Large intestine (tissue), 3 donors: ENCODE data around the gene ESRRG. TPM values are rescaled to one million over a fixed set of nuclear protein-coding genes. Genes with fewer than 3 reads are reported as not detected.

ENCODE experiments used
- DNase-seq, 2 donors: peaks; one replicate each; pipeline versions ENCODE4 v3.0.0 to v3.0.0-alpha.2; 2013
- H3K27ac ChIP-seq: one replicate; pipeline ENCODE4 v1.5.1; 2013; ENCODE audit warnings: low read length
- H3K27me3 ChIP-seq: 2 replicates; pipeline ENCODE4 v1.6.1; 2013; ENCODE audit warnings: low read length; ENCODE audit not compliant: control insufficient read depth, insufficient read depth
- H3K36me3 ChIP-seq: 2 replicates; pipeline ENCODE4 v1.6.1; 2013; ENCODE audit warnings: low read length; ENCODE audit not compliant: control insufficient read depth, insufficient read depth
- H3K4me1 ChIP-seq: one replicate; pipeline ENCODE4 v1.6.1; 2013; ENCODE audit warnings: low read length; ENCODE audit not compliant: control insufficient read depth, insufficient read depth
- H3K4me3 ChIP-seq: one replicate; pipeline ENCODE4 v1.5.1; 2013; ENCODE audit warnings: low read length
- H3K9me3 ChIP-seq: one replicate; pipeline ENCODE4 v1.6.1; 2013; ENCODE audit warnings: mild to moderate bottlenecking, low read depth, low read length, moderate library complexity; ENCODE audit not compliant: control insufficient read depth
- WGBS: methylation state at CpG from one replicate; pipeline ENCODE4 v1.1.5; 2013; ENCODE audit warnings: low lambda C conversion rate; ENCODE audit not compliant: insufficient coverage; 5-methylcytosine and 5-hydroxymethylcytosine counted together
- polyA plus RNA-seq: library from polyadenylated mRNA; unstranded; fragments of 120-200 nt; gene quantifications from one replicate; pipeline ENCODE4 v1.2.1, GENCODE V29; 2013

Gene ESRRG
- polyA plus RNA-seq, 1 donor = 9.0 TPM

- 100% methylated on average over 1 of the region's 8 CpGs for WGBS
- H3K27ac ChIP-seq = no peak overlapping the region
Measured at GRCh38 chr1:216478238-216478637, 245.0 kb downstream of the ESRRG start.

GRCh38 chr1:216476341-216476740 is 246.9 kb downstream of the ESRRG start:
- Histone ChIP-seq H3K4me3 (no peak overlapping the region), H3K27me3 (no peaks in the 10 kb centered on the region), H3K9me3 (no peaks in the 10 kb centered on the region), H3K36me3 (no peaks in the 10 kb centered on the region), H3K4me1 (no peaks in the 10 kb centered on the region), H3K27ac (no peak overlapping the region)
- WGBS = no CpG with 5 or more reads among the region's 1 CpG
- no peak for DNase-seq

More at GRCh38 chr1:216478238-216478637, 245.0 kb downstream of the ESRRG start:
- no peaks in the 10 kb centered on the region for H3K9me3 ChIP-seq
- H3K4me3 ChIP-seq = no peak overlapping the region
- no peaks in the 10 kb centered on the region for H3K27me3 ChIP-seq
- DNase-seq = no peak
- no peaks in the 10 kb centered on the region for H3K4me1 ChIP-seq
- H3K36me3 ChIP-seq = no peaks in the 10 kb centered on the region

GRCh38 chr1:216475659-216476276 is 247.5 kb downstream of the ESRRG start:
- Histone ChIP-seq H3K27ac (no peak overlapping the region), H3K4me1 (no peaks in the 10 kb centered on the region), H3K36me3 (no peaks in the 10 kb centered on the region), H3K27me3 (no peaks in the 10 kb centered on the region), H3K4me3 (no peak overlapping the region), H3K9me3 (no peaks in the 10 kb centered on the region)
- no CpG with 5 or more reads among the region's 1 CpG for WGBS
- DNase-seq = no peak

GRCh38 chr1:216466162-216466801 is 256.9 kb downstream of the ESRRG start:
- Histone ChIP-seq H3K27me3 (no peaks in the 10 kb centered on the region), H3K4me3 (no peak overlapping the region), H3K9me3 (no peaks in the 10 kb centered on the region), H3K27ac (no peak overlapping the region), H3K36me3 (no peaks in the 10 kb centered on the region), H3K4me1 (no peaks in the 10 kb centered on the region)
- no peak for DNase-seq
- 52% methylated on average over 2 of the region's 3 CpGs for WGBS

- H3K27me3 ChIP-seq = no peaks in the 10 kb centered on the region
- H3K9me3 ChIP-seq = no peaks in the 10 kb centered on the region
- 60% methylated on average over 1 of the region's 1 CpG for WGBS
- H3K36me3 ChIP-seq = no peaks in the 10 kb centered on the region
- no peaks in the 10 kb centered on the region for H3K4me1 ChIP-seq
- DNase-seq = no peak
- no peak overlapping the region for H3K27ac ChIP-seq
- no peak overlapping the region for H3K4me3 ChIP-seq
Measured at GRCh38 chr1:216464489-216464888, 258.7 kb downstream of the ESRRG start.

- Histone ChIP-seq H3K27me3 (no peaks in the 10 kb centered on the region), H3K27ac (no peak overlapping the region), H3K4me1 (no peaks in the 10 kb centered on the region), H3K4me3 (no peak overlapping the region), H3K9me3 (no peaks in the 10 kb centered on the region), H3K36me3 (no peaks in the 10 kb centered on the region)
- no peak for DNase-seq
- no CpG with 5 or more reads among the region's 3 CpGs for WGBS
Measured at GRCh38 chr1:216462066-216462775, 261.0 kb downstream of the ESRRG start.

GRCh38 chr1:216461466-216461865 is 261.8 kb downstream of the ESRRG start:
- no peaks in the 10 kb centered on the region for H3K27me3 ChIP-seq
- H3K27ac ChIP-seq = no peak overlapping the region
- DNase-seq = no peak

GRCh38 chr1:216459651-216460207 is 263.5 kb downstream of the ESRRG start:
- WGBS = 100% methylated on average over 2 of the region's 3 CpGs

More at GRCh38 chr1:216461466-216461865, 261.8 kb downstream of the ESRRG start:
- H3K36me3 ChIP-seq = no peaks in the 10 kb centered on the region
- H3K4me1 ChIP-seq = no peaks in the 10 kb centered on the region
- no peaks in the 10 kb centered on the region for H3K9me3 ChIP-seq
- no peak overlapping the region for H3K4me3 ChIP-seq

GRCh38 chr1:216458812-216459211 is 264.4 kb downstream of the ESRRG start:
- Histone ChIP-seq H3K4me3 (no peak overlapping the region), H3K4me1 (no peaks in the 10 kb centered on the region), H3K27me3 (no peaks in the 10 kb centered on the region), H3K36me3 (no peaks in the 10 kb centered on the region), H3K9me3 (no peaks in the 10 kb centered on the region), H3K27ac (no peak overlapping the region)
- DNase-seq = no peak

More at GRCh38 chr1:216459651-216460207, 263.5 kb downstream of the ESRRG start:
- no peak for DNase-seq
- H3K9me3 ChIP-seq = no peaks in the 10 kb centered on the region
- no peaks in the 10 kb centered on the region for H3K4me1 ChIP-seq
- H3K4me3 ChIP-seq = no peak overlapping the region
- H3K36me3 ChIP-seq = no peaks in the 10 kb centered on the region
- no peak overlapping the region for H3K27ac ChIP-seq
- H3K27me3 ChIP-seq = no peaks in the 10 kb centered on the region

DNA sequence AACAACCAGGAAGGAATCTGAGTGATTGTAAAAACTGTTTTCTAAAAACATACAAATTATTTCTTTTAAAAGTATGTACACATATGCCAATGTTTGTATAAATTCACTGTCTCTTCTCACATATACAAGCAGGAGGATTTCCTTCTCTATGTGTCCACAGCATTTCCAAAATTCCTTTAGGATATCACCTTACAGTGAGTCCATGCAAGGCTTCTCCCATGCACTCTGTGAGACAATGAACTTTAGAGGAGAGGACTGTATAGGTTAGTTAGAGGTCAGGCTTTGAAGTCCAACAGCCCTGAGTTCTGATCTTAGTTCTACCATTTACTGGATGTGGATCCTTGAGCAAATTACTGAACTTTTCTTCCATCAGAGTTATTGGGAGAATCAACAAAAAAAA is 265.9 kb downstream of the ESRRG start:
- Histone ChIP-seq H3K9me3 (no peaks in the 10 kb centered on the region), H3K27ac (no peak overlapping the region), H3K4me3 (no peak overlapping the region), H3K4me1 (no peaks in the 10 kb centered on the region), H3K36me3 (no peaks in the 10 kb centered on the region), H3K27me3 (no peaks in the 10 kb centered on the region)
- no peak for DNase-seq
